GM21576 (cell line): Measurements from ENCODE around the gene PHF24.
A peak's percentile ranks its signal among the peaks of the same experiment; 100 is the strongest.

Source experiments
- ATAC-seq: cut with Tn5 transposase; IDR thresholded peaks from one replicate; pipeline ENCODE4 v1.9.1; 2021; ENCODE audit warnings: mild to moderate bottlenecking, moderate library complexity; ENCODE audit not compliant: unreplicated experiment

PHF24 gene

GRCh38 chr9:34982361-34982760, 24.3 kb downstream of the PHF24 start:
- ATAC-seq = no peak

DNA sequence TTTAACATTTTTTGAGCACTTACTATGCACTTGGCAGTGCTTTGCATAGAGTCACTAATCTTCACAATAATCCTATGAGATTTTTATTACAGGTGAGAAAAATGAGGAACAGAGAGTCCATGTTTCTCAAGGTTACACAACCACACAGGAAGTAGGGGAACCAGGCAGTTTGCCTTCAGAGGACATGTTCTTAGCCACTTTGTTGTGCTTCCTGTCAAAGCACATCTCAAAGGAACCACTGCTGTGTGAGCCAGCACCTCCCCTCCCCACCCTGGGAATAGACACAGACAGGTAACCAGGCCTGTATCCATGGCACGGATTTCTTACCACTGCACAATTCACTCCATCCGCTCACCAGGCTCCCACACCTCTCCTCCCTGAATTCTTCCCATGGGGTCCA, 25.1 kb downstream of the PHF24 start:
- peak; percentile 73 for ATAC-seq

DNA sequence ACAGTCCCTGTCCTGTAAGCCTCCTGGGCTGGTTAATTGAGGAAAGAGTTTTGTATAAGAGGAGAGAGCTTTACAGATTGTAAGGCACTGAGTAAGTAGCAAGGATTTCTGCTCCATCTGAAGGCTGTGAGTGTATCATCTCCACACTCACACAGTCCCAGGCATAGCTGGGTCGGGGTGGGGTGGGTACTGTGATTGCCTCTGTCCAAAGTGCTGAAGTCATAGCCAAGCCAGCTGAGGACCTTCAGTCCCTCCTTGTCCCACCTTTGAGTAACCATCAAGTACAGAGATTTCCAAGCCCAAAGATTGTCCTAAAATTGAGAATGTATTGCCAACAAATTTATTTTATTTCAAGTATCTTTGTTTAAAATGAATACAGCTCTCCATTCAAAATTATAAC, 26.0 kb downstream of the PHF24 start:
- no peak for ATAC-seq

- ATAC-seq = no peak
These were observed 27.3 kb downstream of the PHF24 start for GRCh38 chr9:34985311-34985899.

DNA sequence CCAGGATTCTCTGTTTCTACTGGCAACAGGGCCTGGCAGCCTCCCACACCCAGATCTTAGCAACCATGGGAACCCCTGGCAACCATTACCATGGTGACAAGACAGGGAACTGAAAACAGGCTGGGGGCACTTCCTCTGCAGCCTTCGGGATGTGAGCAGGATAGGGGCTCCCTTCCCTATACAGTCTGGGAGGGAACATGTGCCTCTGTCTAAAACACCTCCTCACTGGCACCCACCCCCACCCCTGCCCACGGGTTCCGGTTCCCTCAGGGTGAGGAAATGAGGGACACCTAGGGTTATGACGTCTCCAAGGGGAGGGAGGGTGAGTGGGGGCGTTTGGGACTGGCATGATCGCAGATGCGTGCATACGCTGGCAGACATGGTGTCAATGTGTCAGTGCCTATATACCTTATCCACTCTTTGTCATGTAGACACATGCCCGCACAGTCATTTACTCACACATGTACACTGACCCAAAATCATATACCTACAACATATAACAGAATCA, 28.5 kb downstream of the PHF24 start:
- ATAC-seq = no peak

DNA sequence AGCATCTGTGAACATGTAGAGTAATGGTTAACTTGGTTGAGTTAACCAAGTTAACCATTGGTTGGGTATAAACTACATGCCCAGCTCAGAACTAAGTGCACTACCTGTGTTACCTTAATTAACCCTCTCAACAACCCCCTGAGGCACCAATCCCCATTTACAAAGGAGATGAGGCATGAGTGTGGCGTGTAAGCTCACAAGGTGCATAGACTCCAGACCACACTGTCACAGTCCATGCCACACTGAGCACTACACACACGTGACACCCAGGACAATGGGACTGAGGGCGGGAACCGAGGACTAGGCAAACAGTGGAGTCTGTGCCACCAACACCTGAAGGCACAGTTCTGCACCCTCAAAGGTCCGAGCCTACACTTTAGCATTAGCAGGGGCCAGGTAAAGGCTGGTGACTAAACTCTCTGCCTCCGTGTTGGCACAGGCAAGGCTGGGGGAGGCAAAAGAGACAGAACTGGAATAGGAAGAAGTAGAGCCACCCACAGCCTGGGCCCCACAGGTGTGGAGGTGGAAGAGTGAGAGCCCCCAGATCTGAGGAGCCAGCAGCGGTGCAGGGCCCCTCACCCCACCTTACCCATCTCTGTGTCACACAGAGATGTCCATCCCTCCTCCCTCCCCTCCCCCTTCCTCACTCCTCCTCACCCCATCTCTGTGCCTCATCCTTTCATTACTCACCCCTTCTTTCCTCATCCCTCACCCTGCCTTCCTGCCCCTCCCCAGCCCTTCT, 29.2 kb downstream of the PHF24 start:
- no peak for ATAC-seq

- no peak for ATAC-seq
These were observed 30.3 kb downstream of the PHF24 start for GRCh38 chr9:34988218-34989002.

- ATAC-seq = peak; percentile 90
These were observed 31.2 kb downstream of the PHF24 start, which contains the start of gene DNAJB5 for GRCh38 chr9:34989003-34989945. DNAJB5 (plus strand) TSS chr9:34989745; CDS start chr9:34990631, 886 bp downstream.

GRCh38 chr9:34989946-34990635, 32.0 kb downstream of the PHF24 start:
- ATAC-seq = no peak

GRCh38 chr9:34990908-34991606, 33.0 kb downstream of the PHF24 start:
- ATAC-seq = no peak

- no peak for ATAC-seq
These were observed 33.7 kb downstream of the PHF24 start for GRCh38 chr9:34991607-34992375.

GRCh38 chr9:34992376-34992951, 34.4 kb downstream of the PHF24 start:
- ATAC-seq = no peak

- ATAC-seq = no peak
These were observed 35.6 kb downstream of the PHF24 start for GRCh38 chr9:34993502-34994259.

GRCh38 chr9:34994260-34994899, 36.3 kb downstream of the PHF24 start:
- no peak for ATAC-seq

- no peak for ATAC-seq
These were observed 37.0 kb downstream of the PHF24 start for GRCh38 chr9:34994900-34995669.

DNA sequence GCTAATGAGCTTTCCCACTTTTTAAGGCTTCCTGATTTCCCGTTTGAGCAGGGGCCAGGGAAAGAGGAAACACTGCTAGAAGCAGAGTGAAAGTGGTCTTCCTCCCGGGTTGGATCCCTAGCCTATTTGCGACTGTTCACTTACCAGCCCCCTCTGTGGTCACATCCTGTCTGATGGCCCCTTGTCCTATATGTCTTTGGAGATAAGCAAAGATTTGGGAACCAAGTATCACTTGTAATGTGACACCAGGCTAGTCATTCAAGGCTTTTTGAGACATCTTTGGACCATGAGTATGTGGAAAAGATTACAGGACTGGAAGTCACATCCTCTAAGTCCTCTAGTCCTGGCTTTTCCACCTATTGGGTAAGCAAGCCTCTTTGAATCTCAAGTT, 37.6 kb downstream of the PHF24 start:
- ATAC-seq = no peak
